Suprapubic skin (tissue), 4 donors: ENCODE measurements around the gene TSC22D1.

Source experiments
- CTCF ChIP-seq, 2 donors: fragments of 200-600 bp in 1 of 2; fragments of 450-650 bp in 1 of 2; sonication (generic) in 1 of 2; IDR thresholded peaks; one replicate each; pipeline ENCODE4 v1.5.1; 2016 to 2019; ENCODE audit warnings: antibody characterized with exemption in 2 of 2, mild to moderate bottlenecking in 1 of 2, moderate library complexity in 1 of 2
- EP300 ChIP-seq: sonication (generic); formaldehyde crosslinking; IDR thresholded peaks from one replicate; pipeline ENCODE4 v1.6.1; 2017; ENCODE audit warnings: antibody characterized with exemption
- POLR2A ChIP-seq, 2 donors: fragments of 450-650 bp; IDR thresholded peaks; one replicate each; pipeline ENCODE4 v1.6.1; 2017; ENCODE audit warnings: antibody characterized with exemption in 2 of 2, mild to moderate bottlenecking in 2 of 2, moderate library complexity in 2 of 2
- POLR2AphosphoS5 ChIP-seq, 3 donors: sonication (generic); formaldehyde crosslinking; IDR thresholded peaks; one replicate each; pipeline ENCODE4 v1.6.1; 2017; ENCODE audit warnings: antibody characterized with exemption in 3 of 3

- TF ChIP-seq POLR2A (IDR thresholded peaks at IDR 0.05) (no peak), POLR2AphosphoS5 (IDR thresholded peaks at IDR 0.05) (no peak), CTCF (IDR thresholded peaks at IDR 0.05) (no peak), EP300 (no peak)
Measured at GRCh38 chr13:44393391-44393790, 182.7 kb downstream of the TSC22D1 start.
